Activated CD4-positive, alpha-beta T cell treated with anti-CD3 and anti-CD28 coated beads for 36 hours (primary cell): ENCODE data around the gene TNFRSF8. TPM values are rescaled to one million over a fixed set of nuclear protein-coding genes. Genes with fewer than 3 reads are reported as not detected.
"Not testable (repeated sequence)": the region's sequence is repeated elsewhere in the genome, so short reads cannot be mapped to it uniquely, and the experiment has no call there.

Experiments used
- ATAC-seq: fragments of 200-7000 bp; cut with Tn5 transposase; one replicate; pipeline ENCODE4 v1.10.0; 2021; ENCODE audit warnings: mild to moderate bottlenecking, moderate library complexity
- CTCF ChIA-PET: fragments of 350-600 bp; sonication (Branson Sonifier 250); formaldehyde crosslinking; loops from one replicate; lab custom pipeline; 2021; ENCODE audit warnings: antibody characterized with exemption; lab: Charles Lee
- POLR2A ChIA-PET: fragments of 350-600 bp; sonication (Branson Sonifier 250); formaldehyde crosslinking; loops from one replicate; lab custom pipeline; 2021; ENCODE audit warnings: antibody characterized with exemption, inconsistent platforms; lab: Charles Lee
- DNase-seq: peaks from one replicate; pipeline ENCODE4 v3.0.0-alpha.2; 2020
- H3K27ac Mint-ChIP-seq: one replicate; pipeline ENCODE4 v1.8.0; 2021; ENCODE audit warnings: mixed read lengths
- H3K27me3 Mint-ChIP-seq: one replicate; pipeline ENCODE4 v1.8.0; 2021; ENCODE audit warnings: mixed read lengths
- H3K36me3 Mint-ChIP-seq: one replicate; pipeline ENCODE4 v1.8.0; 2021; ENCODE audit warnings: low read depth, mixed read lengths
- H3K4me1 Mint-ChIP-seq: one replicate; pipeline ENCODE4 v1.8.0; 2021; ENCODE audit warnings: mixed read lengths
- H3K4me3 Mint-ChIP-seq: one replicate; pipeline ENCODE4 v1.8.0; 2021; ENCODE audit warnings: mild to moderate bottlenecking, moderate library complexity, mixed read lengths
- H3K9me3 Mint-ChIP-seq: one replicate; pipeline ENCODE4 v1.8.0; 2021; ENCODE audit warnings: low read depth, mixed read lengths
- intact Hi-C, 2 experiments: fragments of 100-400 bp; cut with DNase I in 1 of 2; cut with micrococcal nuclease in 1 of 2; formaldehyde crosslinking; loops; one replicate each; pipeline versions ENCODE4 v1.14.2 to v1.15.1; 2022 to 2024; cut with DNase I, micrococcal nuclease
- total RNA-seq, 2 experiments: library from RNA; stranded (reverse); gene quantifications; one replicate each; pipeline ENCODE4 v1.2.3, GENCODE V29; 2021

Gene TNFRSF8
- total RNA-seq, 2 experiments from 2014 or later = 15.7 to 16.3 TPM

GRCh38 chr1:12101120-12101519, 38.0 kb downstream of the TNFRSF8 start:
- H3K9me3 Mint-ChIP-seq, H3K4me1 Mint-ChIP-seq, H3K27me3 Mint-ChIP-seq, H3K36me3 Mint-ChIP-seq, ATAC-seq, H3K4me3 Mint-ChIP-seq, H3K27ac Mint-ChIP-seq, DNase-seq, POLR2A ChIA-PET, intact Hi-C loops: not testable (repeated sequence)
- CTCF ChIA-PET = interaction anchor here (1.1 to 1.3 kb wide), 2 partner anchors 23 to 24 kb away, joined by 3 to 8 read pairs; no protein-coding TSS in a partner anchor

GRCh38 chr1:12102066-12102465, 39.0 kb downstream of the TNFRSF8 start:
- Mint-ChIP-seq H3K27me3 (no peaks in the 10 kb centered on the region), H3K9me3 (no peaks in the 10 kb centered on the region), H3K4me1 (no peaks in the 10 kb centered on the region), H3K27ac (no peak overlapping the region), H3K4me3 (no peak overlapping the region), H3K36me3 (peaks cover 6% of the 10 kb centered on the region)
- POLR2A ChIA-PET = interaction anchor here (0.6 kb wide), 1 partner anchor 58 kb away, joined by 5 read pairs; no protein-coding TSS in a partner anchor
- intact Hi-C loops = no loop called here
- ATAC-seq = no peak
- CTCF ChIA-PET = interaction anchor here (0.6 kb wide), 1 partner anchor 148 kb away, joined by 3 read pairs; no protein-coding TSS in a partner anchor
- no peak for DNase-seq

- CTCF ChIA-PET = interaction anchor here (1.2 kb wide), 1 partner anchor 104 kb away, joined by 5 read pairs; no protein-coding TSS in a partner anchor
- no peak overlapping the region for H3K27ac Mint-ChIP-seq
- POLR2A ChIA-PET = no interaction called here
- H3K4me3 Mint-ChIP-seq = no peak overlapping the region
- no peaks in the 10 kb centered on the region for H3K4me1 Mint-ChIP-seq
- intact Hi-C loops = no loop called here
- no peaks in the 10 kb centered on the region for H3K9me3 Mint-ChIP-seq
- ATAC-seq = no peak
- no peak for DNase-seq
- no peaks in the 10 kb centered on the region for H3K27me3 Mint-ChIP-seq
- H3K36me3 Mint-ChIP-seq = peaks cover 3% of the 10 kb centered on the region
Observed at GRCh38 chr1:12104417-12104816, 41.3 kb downstream of the TNFRSF8 start.

GRCh38 chr1:12106153-12106552, 43.0 kb downstream of the TNFRSF8 start:
- no peak overlapping the region for H3K27ac Mint-ChIP-seq
- intact Hi-C loops = no loop called here
- no peaks in the 10 kb centered on the region for H3K27me3 Mint-ChIP-seq
- CTCF ChIA-PET = interaction anchor here (0.5 to 2.2 kb wide), 2 partner anchors 19 to 704 kb away, joined by 3 to 11 read pairs; no protein-coding TSS in a partner anchor
- H3K36me3 Mint-ChIP-seq = peaks cover 3% of the 10 kb centered on the region
- no peak overlapping the region for H3K4me3 Mint-ChIP-seq
- POLR2A ChIA-PET = no interaction called here
- no peaks in the 10 kb centered on the region for H3K4me1 Mint-ChIP-seq
- ATAC-seq = no peak
- no peaks in the 10 kb centered on the region for H3K9me3 Mint-ChIP-seq
- no peak for DNase-seq

GRCh38 chr1:12106861-12107260, 43.8 kb downstream of the TNFRSF8 start:
- POLR2A ChIA-PET = not testable (repeated sequence)

GRCh38 chr1:12107718-12108117, 44.6 kb downstream of the TNFRSF8 start:
- ChIA-PET POLR2A (interaction anchor here (0.7 kb wide), 2 partner anchors 106 to 153 kb away, joined by 4 to 8 read pairs; no protein-coding TSS in a partner anchor), CTCF (interaction anchor here (0.6 to 2.2 kb wide), 5 partner anchors 17 to 127 kb away, joined by 3 to 11 read pairs (median 3); no protein-coding TSS in a partner anchor)
- ATAC-seq (no peak), DNase-seq (no peak)
- no peak overlapping the region for H3K4me3 Mint-ChIP-seq
- intact Hi-C loops = no loop called here
- H3K36me3 Mint-ChIP-seq = peaks cover 3% of the 10 kb centered on the region
- no peaks in the 10 kb centered on the region for H3K9me3 Mint-ChIP-seq
- no peaks in the 10 kb centered on the region for H3K27me3 Mint-ChIP-seq
- no peak overlapping the region for H3K27ac Mint-ChIP-seq
- no peaks in the 10 kb centered on the region for H3K4me1 Mint-ChIP-seq

More at GRCh38 chr1:12106861-12107260, 43.8 kb downstream of the TNFRSF8 start:
- H3K4me1 Mint-ChIP-seq, H3K36me3 Mint-ChIP-seq, H3K9me3 Mint-ChIP-seq, ATAC-seq, H3K4me3 Mint-ChIP-seq, H3K27me3 Mint-ChIP-seq, intact Hi-C loops, H3K27ac Mint-ChIP-seq: not testable (repeated sequence)
- peak; percentile 40 for DNase-seq
- CTCF ChIA-PET = interaction anchor here (0.7 to 2.2 kb wide), 4 partner anchors 18 to 552 kb away, joined by 3 to 11 read pairs (median 3); no protein-coding TSS in a partner anchor

- Mint-ChIP-seq H3K4me1 (peaks cover 5% of the 10 kb centered on the region), H3K36me3 (peaks cover 3% of the 10 kb centered on the region), H3K27ac (no peak overlapping the region), H3K27me3 (no peaks in the 10 kb centered on the region), H3K4me3 (no peak overlapping the region), H3K9me3 (no peaks in the 10 kb centered on the region)
- ChIA-PET CTCF (interaction anchor here (1.2 to 1.3 kb wide), 2 partner anchors 10 to 14 kb away, joined by 3 to 5 read pairs; no protein-coding TSS in a partner anchor), POLR2A (no interaction called here)
- DNase-seq (no peak), ATAC-seq (no peak)
- intact Hi-C loops = no loop called here
Observed at GRCh38 chr1:12109901-12110300, 46.8 kb downstream of the TNFRSF8 start.

- ChIA-PET CTCF (interaction anchor here (0.6 to 0.8 kb wide), 4 partner anchors 13 to 111 kb away, joined by 3 read pairs; no protein-coding TSS in a partner anchor), POLR2A (no interaction called here)
- H3K4me1 Mint-ChIP-seq = peaks cover 5% of the 10 kb centered on the region
- intact Hi-C loops = no loop called here
- peaks cover 2% of the 10 kb centered on the region for H3K36me3 Mint-ChIP-seq
- H3K27ac Mint-ChIP-seq = no peak overlapping the region
- no peak for DNase-seq
- no peaks in the 10 kb centered on the region for H3K9me3 Mint-ChIP-seq
- no peak for ATAC-seq
- H3K4me3 Mint-ChIP-seq = no peak overlapping the region
- no peaks in the 10 kb centered on the region for H3K27me3 Mint-ChIP-seq
Observed at GRCh38 chr1:12111741-12112140, 48.6 kb downstream of the TNFRSF8 start.

- DNase-seq (no peak), ATAC-seq (no peak)
- H3K4me3 Mint-ChIP-seq = no peak overlapping the region
- H3K36me3 Mint-ChIP-seq = peaks cover 2% of the 10 kb centered on the region
- intact Hi-C loops = no loop called here
- no peaks in the 10 kb centered on the region for H3K9me3 Mint-ChIP-seq
- POLR2A ChIA-PET = no interaction called here
- H3K27ac Mint-ChIP-seq = no peak overlapping the region
- H3K27me3 Mint-ChIP-seq = no peaks in the 10 kb centered on the region
- CTCF ChIA-PET = interaction anchor here (0.8 kb wide), 1 partner anchor 12 kb away, joined by 3 read pairs; no protein-coding TSS in a partner anchor
- peaks cover 5% of the 10 kb centered on the region for H3K4me1 Mint-ChIP-seq
Observed at GRCh38 chr1:12112711-12113161, 49.6 kb downstream of the TNFRSF8 start.

GRCh38 chr1:12113433-12114339, 50.6 kb downstream of the TNFRSF8 start:
- H3K4me1 Mint-ChIP-seq = peaks cover 5% of the 10 kb centered on the region
- no peaks in the 10 kb centered on the region for H3K27me3 Mint-ChIP-seq
- no peak overlapping the region for H3K27ac Mint-ChIP-seq
- no peak overlapping the region for H3K4me3 Mint-ChIP-seq
- peaks cover 4% of the 10 kb centered on the region for H3K36me3 Mint-ChIP-seq
- intact Hi-C loops = no loop called here
- ChIA-PET POLR2A (no interaction called here), CTCF (interaction anchor here (0.6 to 2.1 kb wide), 6 partner anchors 10 to 184 kb away, joined by 3 to 14 read pairs (median 3); no protein-coding TSS in a partner anchor)
- no peaks in the 10 kb centered on the region for H3K9me3 Mint-ChIP-seq
- DNase-seq (no peak), ATAC-seq (peak; percentile 28)

GRCh38 chr1:12114340-12114683, 51.2 kb downstream of the TNFRSF8 start:
- ATAC-seq = no peak
- no peak overlapping the region for H3K4me3 Mint-ChIP-seq
- CTCF ChIA-PET = interaction anchor here (0.6 to 2.1 kb wide), 5 partner anchors 9 to 183 kb away, joined by 3 to 14 read pairs (median 3); no protein-coding TSS in a partner anchor
- H3K9me3 Mint-ChIP-seq = no peaks in the 10 kb centered on the region
- POLR2A ChIA-PET = no interaction called here
- peaks cover 5% of the 10 kb centered on the region for H3K4me1 Mint-ChIP-seq
- no peaks in the 10 kb centered on the region for H3K27me3 Mint-ChIP-seq
- H3K36me3 Mint-ChIP-seq = peaks cover 4% of the 10 kb centered on the region
- H3K27ac Mint-ChIP-seq = no peak overlapping the region
- DNase-seq = no peak
- intact Hi-C loops = no loop called here
